GM20000 (cell line): Measurements from ENCODE around the gene CEP76.
A peak's percentile ranks its signal among the peaks of the same experiment; 100 is the strongest.

Experiments
- DNase-seq: peaks from one replicate; pipeline ENCODE4 v3.0.0; 2012; ENCODE audit warnings: low spot score
- CTCF ChIP-seq: IDR thresholded peaks from 2 replicates; pipeline ENCODE4 v1.5.1; 2012; ENCODE audit warnings: mild to moderate bottlenecking, control low read depth; ENCODE audit errors: extremely low read depth, missing control alignments

Gene CEP76

GRCh38 chr18:12748671-12749070 is 46.1 kb upstream of the CEP76 start:
- DNase-seq = no peak
- no peak for TF ChIP-seq CTCF

GRCh38 chr18:12747530-12748315 is 45.2 kb upstream of the CEP76 start:
- DNase-seq = no peak
- TF ChIP-seq CTCF = no peak

GRCh38 chr18:12745095-12745795 is 42.7 kb upstream of the CEP76 start:
- no peak for DNase-seq
- TF ChIP-seq CTCF = no peak

- peak; percentile 62 for DNase-seq
- no peak for TF ChIP-seq CTCF
Measured at GRCh38 chr18:12744103-12744502, 41.6 kb upstream of the CEP76 start.

GRCh38 chr18:12742453-12742852 is 39.9 kb upstream of the CEP76 start:
- no peak for DNase-seq
- no peak for TF ChIP-seq CTCF

GRCh38 chr18:12741351-12741750 is 38.8 kb upstream of the CEP76 start:
- DNase-seq = no peak

More at GRCh38 chr18:12741351-12741750, 38.8 kb upstream of the CEP76 start:
- no peak for TF ChIP-seq CTCF
